Measurements from ENCODE around the gene AFTPH. TPM values are rescaled to one million over a fixed set of nuclear protein-coding genes. Genes with fewer than 3 reads are reported as not detected.

The AFTPH gene
- total RNA-seq, 2 experiments from 2014 or later: 24.2 to 24.3 TPM

DNA sequence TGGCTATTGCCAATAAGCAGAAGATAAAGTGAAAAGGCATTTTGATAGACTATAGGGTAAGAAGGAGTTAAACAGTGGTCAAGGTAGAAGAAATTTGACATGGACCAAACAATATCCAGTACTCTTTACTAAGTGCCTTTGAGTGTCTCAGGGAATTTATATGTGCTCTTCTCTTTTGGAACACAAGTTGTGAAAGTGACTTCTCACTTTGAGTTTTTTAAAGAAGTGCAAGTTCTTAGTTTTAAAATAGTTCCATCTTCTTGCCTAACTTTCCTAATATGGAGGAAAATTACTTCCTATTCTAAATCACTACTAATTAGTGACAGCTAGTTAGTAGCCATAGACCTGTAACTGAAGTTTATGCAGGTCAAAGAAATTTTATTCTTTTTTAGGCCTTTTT lies 63.4 kb downstream of the AFTPH start:
- Histone ChIP-seq H3K9me3 (ENCODE audit: control insufficient read depth in 1 of 2, insufficient read depth in 1 of 2, low read length in 2 of 2) (no peaks in the 10 kb centered on the region), H3K27me3 (ENCODE audit: control insufficient read depth in 1 of 2, insufficient read depth in 2 of 2, low read length in 2 of 2) (no peaks in the 10 kb centered on the region), H3K36me3 (ENCODE audit: insufficient read depth, low read length) (peaks cover 63% of the 10 kb centered on the region), H3K27ac (ENCODE audit: low read depth in 1 of 2, low read length in 2 of 2) (no peak overlapping the region), H3K4me1 (ENCODE audit: insufficient read depth, low read length) (no peaks in the 10 kb centered on the region), H3K4me3 (ENCODE audit: low read length) (no peak overlapping the region)
- DNase-seq: no peak
- Mint-ChIP-seq H3K4me3 (no peak overlapping the region), H3K9me3 (no peaks in the 10 kb centered on the region), H3K36me3 (ENCODE audit: low read depth) (peaks cover 57% of the 10 kb centered on the region), H3K27me3 (no peaks in the 10 kb centered on the region), H3K4me1 (ENCODE audit: low read depth) (no peaks in the 10 kb centered on the region), H3K27ac (no peak overlapping the region)
- TF ChIP-seq, protein P1, sequence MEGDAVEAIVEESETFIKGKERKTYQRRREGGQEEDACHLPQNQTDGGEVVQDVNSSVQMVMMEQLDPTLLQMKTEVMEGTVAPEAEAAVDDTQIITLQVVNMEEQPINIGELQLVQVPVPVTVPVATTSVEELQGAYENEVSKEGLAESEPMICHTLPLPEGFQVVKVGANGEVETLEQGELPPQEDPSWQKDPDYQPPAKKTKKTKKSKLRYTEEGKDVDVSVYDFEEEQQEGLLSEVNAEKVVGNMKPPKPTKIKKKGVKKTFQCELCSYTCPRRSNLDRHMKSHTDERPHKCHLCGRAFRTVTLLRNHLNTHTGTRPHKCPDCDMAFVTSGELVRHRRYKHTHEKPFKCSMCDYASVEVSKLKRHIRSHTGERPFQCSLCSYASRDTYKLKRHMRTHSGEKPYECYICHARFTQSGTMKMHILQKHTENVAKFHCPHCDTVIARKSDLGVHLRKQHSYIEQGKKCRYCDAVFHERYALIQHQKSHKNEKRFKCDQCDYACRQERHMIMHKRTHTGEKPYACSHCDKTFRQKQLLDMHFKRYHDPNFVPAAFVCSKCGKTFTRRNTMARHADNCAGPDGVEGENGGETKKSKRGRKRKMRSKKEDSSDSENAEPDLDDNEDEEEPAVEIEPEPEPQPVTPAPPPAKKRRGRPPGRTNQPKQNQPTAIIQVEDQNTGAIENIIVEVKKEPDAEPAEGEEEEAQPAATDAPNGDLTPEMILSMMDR (IDR thresholded peaks at IDR 0.05): no peak
- ChIA-PET CTCF (interaction anchor here (0.6 to 1.6 kb wide), 10 partner anchors 8 to 285 kb away, joined by 3 to 8 read pairs (median 4); no protein-coding TSS in a partner anchor), POLR2A (interaction anchor here (0.9 to 1.6 kb wide), 6 partner anchors 19 to 276 kb away, joined by 3 to 5 read pairs (median 4); partner anchors contain the start of genes AFTPH and SERTAD2)
- no peak for ATAC-seq (ENCODE audit: poor library complexity)
- intact Hi-C loops (cut with DNase I, micrococcal nuclease): loop anchor here (1.0 to 2.0 kb wide), 3 partner anchors 59 to 286 kb away; no protein-coding TSS in a partner anchor

DNA sequence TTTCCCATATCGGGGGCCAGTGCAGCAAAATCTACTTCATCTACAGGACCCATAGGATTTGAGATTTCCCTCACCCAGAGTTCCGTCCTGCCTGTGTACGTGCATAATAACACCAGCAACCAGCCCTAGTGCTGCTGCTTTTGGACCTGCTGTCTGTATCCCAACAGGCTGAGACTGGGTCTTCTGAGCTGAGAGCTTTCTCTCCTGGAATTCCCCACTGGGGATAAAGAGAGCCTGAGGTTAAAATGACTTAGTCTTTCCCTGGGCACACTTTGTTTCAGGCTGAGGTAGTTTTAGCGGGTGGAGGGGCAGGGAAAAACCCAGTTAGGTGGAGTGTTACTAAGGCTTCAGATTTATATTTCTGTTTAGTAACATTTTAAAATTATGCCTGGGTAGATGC lies 67.1 kb downstream of the AFTPH start:
- peaks cover 54% of the 10 kb centered on the region for H3K36me3 Mint-ChIP-seq (ENCODE audit: low read depth)

DNA sequence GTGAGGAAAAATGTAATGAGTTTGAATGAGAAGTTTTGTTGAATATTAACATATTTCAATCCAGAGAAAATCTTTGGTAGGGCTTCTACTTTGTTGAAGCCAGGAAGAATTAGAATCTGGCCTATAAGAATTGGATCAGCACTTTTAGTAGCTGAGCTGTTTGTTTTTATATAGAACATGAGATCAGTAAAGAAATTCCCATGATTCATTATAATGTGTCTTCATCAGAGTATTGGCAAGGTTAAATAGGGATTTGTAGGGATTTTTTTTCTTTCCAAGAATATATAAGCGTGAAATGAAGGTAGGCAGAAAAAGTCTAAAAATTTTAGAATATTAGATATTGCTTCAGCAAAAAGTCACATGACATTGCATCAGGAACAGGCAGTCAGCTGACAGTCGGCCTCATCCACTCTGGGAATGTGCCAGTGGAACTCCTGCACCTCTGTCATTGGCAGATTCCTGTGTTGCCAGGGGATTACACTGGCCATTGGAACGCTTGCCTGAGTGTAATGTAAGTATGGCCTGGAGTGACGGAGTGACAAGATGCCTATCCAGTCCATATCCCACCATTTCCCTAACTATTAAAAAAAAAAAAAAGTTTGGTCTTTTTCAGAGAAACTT lies 69.0 kb downstream of the AFTPH start:
- H3K9me3 Mint-ChIP-seq: no peaks in the 10 kb centered on the region
- no peak overlapping the region for H3K4me3 Mint-ChIP-seq
- TF ChIP-seq, protein P1 (IDR thresholded peaks at IDR 0.05): no peak
- H3K4me3 ChIP-seq (ENCODE audit: low read length): no peak overlapping the region
- peaks cover 44% of the 10 kb centered on the region for H3K36me3 ChIP-seq (ENCODE audit: insufficient read depth, low read length)
- H3K27me3 ChIP-seq (ENCODE audit: control insufficient read depth in 1 of 2, insufficient read depth in 2 of 2, low read length in 2 of 2): no peaks in the 10 kb centered on the region
- no peaks in the 10 kb centered on the region for H3K4me1 ChIP-seq (ENCODE audit: insufficient read depth, low read length)
- H3K4me1 Mint-ChIP-seq (ENCODE audit: low read depth): no peaks in the 10 kb centered on the region
- H3K36me3 Mint-ChIP-seq (ENCODE audit: low read depth): peaks cover 41% of the 10 kb centered on the region
- CTCF ChIA-PET: no interaction called here
- H3K27ac ChIP-seq (ENCODE audit: low read depth in 1 of 2, low read length in 2 of 2): no peak overlapping the region
- DNase-seq (no peak), ATAC-seq (ENCODE audit: poor library complexity) (no peak)
- H3K9me3 ChIP-seq (ENCODE audit: control insufficient read depth in 1 of 2, insufficient read depth in 1 of 2, low read length in 2 of 2): no peaks in the 10 kb centered on the region
- no peaks in the 10 kb centered on the region for H3K27me3 Mint-ChIP-seq
- intact Hi-C loops (cut with DNase I, micrococcal nuclease): no loop called here
- no peak overlapping the region for H3K27ac Mint-ChIP-seq
- POLR2A ChIA-PET: interaction anchor here (1.5 kb wide), 1 partner anchor 61 kb away, joined by 3 read pairs; the partner anchor contains the start of gene SERTAD2

More for the DNA sequence above, 67.1 kb downstream of the AFTPH start:
- peaks cover 55% of the 10 kb centered on the region for H3K36me3 ChIP-seq (ENCODE audit: insufficient read depth, low read length)
- no peaks in the 10 kb centered on the region for H3K4me1 ChIP-seq (ENCODE audit: insufficient read depth, low read length)
- intact Hi-C loops (cut with DNase I, micrococcal nuclease): no loop called here
- Mint-ChIP-seq H3K4me1 (ENCODE audit: low read depth) (no peaks in the 10 kb centered on the region), H3K27ac (no peak overlapping the region), H3K9me3 (no peaks in the 10 kb centered on the region), H3K27me3 (no peaks in the 10 kb centered on the region), H3K4me3 (no peak overlapping the region)
- no peaks in the 10 kb centered on the region for H3K27me3 ChIP-seq (ENCODE audit: control insufficient read depth in 1 of 2, insufficient read depth in 2 of 2, low read length in 2 of 2)
- CTCF ChIA-PET: no interaction called here
- H3K9me3 ChIP-seq (ENCODE audit: control insufficient read depth in 1 of 2, insufficient read depth in 1 of 2, low read length in 2 of 2): no peaks in the 10 kb centered on the region
- ATAC-seq (ENCODE audit: poor library complexity) (no peak), DNase-seq (no peak)
- H3K4me3 ChIP-seq (ENCODE audit: low read length): no peak overlapping the region
- TF ChIP-seq, protein P1 (IDR thresholded peaks at IDR 0.05): no peak
- H3K27ac ChIP-seq (ENCODE audit: low read depth in 1 of 2, low read length in 2 of 2): no peak overlapping the region
- POLR2A ChIA-PET: no interaction called here
